HG02852 (cell line): ENCODE results near the gene LTBP4.

ENCODE experiments used
- ATAC-seq: cut with Tn5 transposase; IDR thresholded peaks from one replicate; pipeline ENCODE4 v1.9.1; 2021; ENCODE audit warnings: mild to moderate bottlenecking, moderate library complexity; ENCODE audit not compliant: unreplicated experiment

LTBP4 gene

DNA sequence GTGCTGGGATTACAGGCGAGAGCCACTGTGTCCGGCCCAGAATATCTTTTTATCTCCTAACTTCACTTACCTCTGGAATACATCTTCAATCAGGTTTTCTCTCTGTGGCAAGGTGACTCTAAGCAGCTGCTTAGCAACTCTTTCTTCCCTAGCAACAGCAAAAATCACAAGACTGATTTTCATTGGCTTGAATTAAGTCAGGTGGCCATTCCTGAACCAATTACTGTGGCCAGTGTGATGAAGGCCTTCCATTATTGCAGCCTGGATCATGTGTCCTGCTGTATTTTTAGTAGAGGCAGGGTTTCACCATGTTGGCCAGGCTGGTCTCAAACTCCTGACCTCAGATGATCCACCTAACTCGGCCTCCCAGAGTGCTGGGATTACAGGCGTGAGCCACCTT lies 9.0 kb upstream of the LTBP4 start:
- no peak for ATAC-seq

DNA sequence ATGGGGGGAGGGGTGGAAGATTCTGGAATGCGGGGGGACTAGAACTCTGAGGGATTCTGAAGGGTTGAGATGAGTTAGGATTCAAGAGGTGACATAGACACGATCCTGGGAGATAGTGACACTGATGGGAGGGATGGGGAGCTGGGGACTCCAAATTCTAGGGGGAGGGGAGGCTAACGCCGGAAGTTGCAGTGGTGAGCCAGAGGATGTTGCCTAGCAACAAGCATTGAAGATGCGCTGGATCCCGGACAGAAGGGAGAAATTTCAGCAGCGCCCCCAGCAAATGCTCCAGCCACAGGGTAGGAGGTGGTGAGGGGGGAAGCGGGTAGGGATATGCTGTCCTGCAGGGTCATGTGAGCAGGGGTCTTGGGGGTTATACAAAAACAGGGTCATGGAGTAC lies 6.9 kb upstream of the LTBP4 start:
- no peak for ATAC-seq

- no peak for ATAC-seq
Observed at GRCh38 chr19:40594657-40595091, 6.5 kb upstream of the LTBP4 start.

- no peak for ATAC-seq
Observed at GRCh38 chr19:40596608-40597328, 4.4 kb upstream of the LTBP4 start.

DNA sequence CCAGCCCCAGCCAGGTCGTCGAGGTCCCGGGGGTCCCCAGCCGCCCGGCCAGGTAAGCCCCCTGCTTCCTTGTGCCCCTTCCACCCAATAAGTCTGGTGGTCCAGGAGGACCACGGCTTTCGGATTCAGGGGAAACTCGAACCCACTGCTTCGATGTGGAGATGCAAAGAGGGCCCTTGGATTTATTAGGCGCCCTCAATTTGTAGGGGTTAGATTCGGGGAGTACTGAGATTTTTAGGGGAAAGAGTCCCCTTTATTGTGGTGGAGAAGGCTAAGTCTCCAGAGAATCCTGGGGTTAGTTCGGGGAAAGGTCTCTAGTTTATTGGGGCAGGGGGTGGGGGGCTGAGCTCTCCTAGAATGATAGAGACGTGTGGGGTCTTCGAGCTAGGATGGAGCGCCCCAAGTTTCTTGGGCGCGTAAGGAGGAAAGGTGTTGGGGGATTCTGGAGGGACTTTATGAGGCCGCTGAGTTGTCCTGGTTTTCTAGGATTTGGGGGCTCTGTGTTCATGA lies 3.8 kb upstream of the LTBP4 start:
- no peak for ATAC-seq

DNA sequence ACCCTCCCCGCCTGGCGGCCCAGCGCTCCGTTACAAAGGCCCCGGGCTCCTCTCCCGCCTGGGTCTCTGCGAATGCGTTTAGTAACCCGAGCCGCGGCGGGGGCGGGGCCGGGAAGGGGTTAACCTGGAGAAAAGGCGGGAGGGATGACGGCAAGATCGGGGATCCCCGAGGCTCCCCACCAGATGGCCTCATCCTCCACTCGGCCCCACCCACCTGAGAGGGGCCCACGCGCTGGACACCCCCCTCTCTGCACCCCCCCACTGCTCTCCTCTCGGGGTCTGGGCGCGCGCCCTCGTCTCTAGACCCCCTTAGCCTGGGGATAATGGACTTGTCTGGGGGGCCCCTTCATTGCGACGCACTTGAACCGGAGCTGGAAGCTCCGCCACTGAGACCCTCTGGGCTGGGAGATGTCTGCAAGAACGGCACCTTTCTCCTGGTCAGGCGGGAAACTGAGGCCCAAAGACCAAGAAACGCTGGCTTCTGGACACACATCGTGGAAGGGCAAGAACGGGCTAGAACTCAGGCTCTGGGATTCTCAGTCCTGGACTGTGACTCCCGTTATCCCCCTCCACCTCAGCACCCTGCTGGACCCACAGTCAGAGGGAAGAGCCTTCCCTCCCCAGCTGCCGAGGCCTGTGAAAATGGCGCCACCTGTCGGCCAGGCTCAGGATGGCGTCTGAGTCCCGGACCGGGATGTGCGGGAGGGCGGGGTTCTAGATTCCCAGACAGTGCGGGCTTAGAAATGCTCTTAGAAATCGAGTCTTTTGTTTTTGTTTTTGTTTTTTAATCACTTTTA lies 2.9 kb upstream of the LTBP4 start:
- no peak for ATAC-seq

- no peak for ATAC-seq
Observed at GRCh38 chr19:40598918-40599307, 2.3 kb upstream of the LTBP4 start.

DNA sequence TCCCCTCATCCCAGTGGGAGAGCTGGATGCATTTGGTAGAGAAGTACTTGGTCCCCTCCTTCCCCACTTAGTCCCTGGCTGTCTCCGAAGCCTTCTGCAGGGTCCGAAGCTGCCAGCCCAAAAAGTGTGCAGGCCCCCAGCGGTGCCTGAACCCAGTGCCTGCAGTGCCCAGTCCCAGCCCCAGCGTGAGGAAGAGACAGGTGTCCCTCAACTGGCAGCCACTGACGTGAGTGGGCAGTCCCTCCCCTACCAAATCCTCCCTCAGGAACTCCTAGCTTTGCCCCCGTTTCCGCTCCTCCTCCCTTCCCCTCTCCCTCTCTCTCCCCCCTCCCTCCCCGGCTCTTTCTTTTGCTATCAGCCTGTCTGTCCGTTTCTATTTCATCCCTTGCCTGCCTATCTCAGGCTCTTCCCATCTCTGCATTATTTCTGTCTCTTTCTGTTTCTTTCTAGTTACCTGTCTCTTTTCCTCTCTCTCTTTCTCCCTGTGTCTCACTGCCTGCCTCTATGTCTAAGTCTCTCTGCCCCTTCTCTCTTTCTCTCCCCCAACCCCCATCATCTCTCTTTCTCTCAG lies 1.8 kb upstream of the LTBP4 start:
- ATAC-seq: no peak

GRCh38 chr19:40599902-40600569 lies 1.1 kb upstream of the LTBP4 start:
- no peak for ATAC-seq

- no peak for ATAC-seq
Observed at GRCh38 chr19:40600570-40601133, 517 bp upstream of the LTBP4 start.

DNA sequence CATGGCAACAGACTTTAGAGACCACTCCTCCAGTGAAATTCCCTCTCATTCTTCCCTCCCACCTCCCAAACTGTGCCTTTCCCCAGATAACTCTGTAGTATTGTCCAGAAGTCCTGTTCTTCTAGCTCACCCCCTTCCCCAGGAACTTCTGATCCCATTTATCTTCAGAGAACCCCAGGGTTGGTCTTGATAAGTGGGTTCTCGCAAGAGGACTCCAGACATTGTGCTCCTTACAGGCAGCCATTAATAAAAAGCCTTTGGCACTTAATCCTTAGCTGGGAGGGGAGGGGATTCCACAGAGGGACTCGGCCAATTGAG lies 1.9 kb downstream of the LTBP4 start:
- no peak for ATAC-seq

GRCh38 chr19:40603389-40604170 lies 2.4 kb downstream of the LTBP4 start:
- ATAC-seq: peak; percentile 59

GRCh38 chr19:40604171-40604646 lies 3.0 kb downstream of the LTBP4 start:
- ATAC-seq: no peak

DNA sequence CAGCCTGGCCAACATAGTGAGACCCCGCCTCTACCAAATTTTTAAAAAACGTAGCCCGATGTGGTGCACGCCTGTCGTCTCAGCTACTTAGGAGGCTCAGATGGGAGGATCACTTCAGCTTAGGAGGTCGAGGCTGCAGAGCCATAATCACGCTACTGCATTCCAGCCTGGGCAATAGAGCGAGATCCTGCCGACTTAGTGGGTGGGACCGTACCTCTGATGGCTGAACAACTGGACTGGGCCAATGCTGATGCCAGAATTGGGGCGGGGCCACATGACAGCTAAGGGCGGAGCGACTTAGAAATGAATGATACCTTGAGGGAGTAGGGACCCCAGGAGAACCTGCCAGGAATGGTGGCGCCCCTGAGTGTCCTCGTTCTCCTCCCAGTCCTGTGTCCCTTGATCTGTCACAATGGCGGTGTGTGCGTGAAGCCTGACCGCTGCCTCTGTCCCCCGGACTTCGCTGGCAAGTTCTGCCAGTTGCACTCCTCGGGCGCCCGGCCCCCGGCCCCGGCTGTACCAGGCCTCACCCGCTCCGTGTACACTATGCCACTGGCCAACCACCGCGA lies 3.6 kb downstream of the LTBP4 start:
- no peak for ATAC-seq

DNA sequence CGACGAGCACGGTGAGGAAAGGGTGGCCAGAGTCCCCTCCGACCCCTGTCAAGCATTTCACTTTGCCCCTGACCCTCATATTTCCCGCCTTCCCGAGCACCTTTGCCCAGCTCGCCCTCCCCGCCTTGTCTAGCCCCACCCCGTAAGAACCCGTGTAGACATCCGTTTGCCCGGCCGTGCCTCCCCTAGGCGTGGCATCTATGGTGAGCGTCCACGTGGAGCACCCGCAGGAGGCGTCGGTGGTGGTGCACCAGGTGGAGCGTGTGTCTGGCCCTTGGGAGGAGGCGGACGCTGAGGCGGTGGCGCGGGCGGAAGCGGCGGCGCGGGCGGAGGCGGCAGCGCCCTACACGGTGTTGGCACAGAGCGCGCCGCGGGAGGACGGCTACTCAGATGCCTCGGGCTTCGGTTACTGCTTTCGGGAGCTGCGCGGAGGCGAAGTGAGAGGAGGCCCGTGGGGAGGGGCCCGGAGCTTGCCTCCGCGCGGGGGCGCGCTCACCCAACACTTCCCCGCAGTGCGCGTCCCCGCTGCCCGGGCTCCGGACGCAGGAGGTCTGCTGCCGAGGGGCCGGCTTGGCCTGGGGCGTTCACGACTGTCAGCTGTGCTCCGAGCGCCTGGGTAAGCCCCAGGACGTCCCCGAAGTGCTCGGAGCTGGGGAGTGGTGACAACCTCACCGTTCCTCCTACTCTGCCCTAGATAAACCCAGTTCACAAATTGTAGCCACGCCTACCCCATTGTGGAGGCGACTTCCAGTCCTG lies 4.2 kb downstream of the LTBP4 start:
- no peak for ATAC-seq

- no peak for ATAC-seq
Observed at GRCh38 chr19:40607311-40608239, 6.4 kb downstream of the LTBP4 start.

DNA sequence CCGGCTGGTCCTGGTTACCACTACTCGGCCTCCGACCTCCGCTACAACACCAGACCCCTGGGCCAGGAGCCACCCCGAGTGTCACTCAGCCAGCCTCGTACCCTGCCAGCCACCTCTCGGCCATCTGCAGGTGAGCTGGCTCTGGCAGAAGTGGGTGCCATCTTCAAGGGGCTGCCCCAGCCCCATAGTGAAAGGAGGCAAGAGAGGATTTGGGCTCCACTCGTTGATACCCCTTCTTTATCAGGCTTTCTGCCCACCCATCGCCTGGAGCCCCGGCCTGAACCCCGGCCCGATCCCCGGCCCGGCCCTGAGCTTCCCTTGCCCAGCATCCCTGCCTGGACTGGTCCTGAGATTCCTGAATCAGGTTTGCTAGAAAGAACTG lies 7.1 kb downstream of the LTBP4 start:
- no peak for ATAC-seq

- ATAC-seq: no peak
Observed at GRCh38 chr19:40608957-40609356, 7.8 kb downstream of the LTBP4 start.
